H1 (cell line): ENCODE data around the gene PHYH. TPM values are rescaled to one million over a fixed set of nuclear protein-coding genes. Genes with fewer than 3 reads are reported as not detected.

ENCODE experiments used
- CTCF ChIA-PET: fragments of 300-600 bp; sonication (Branson Sonifier 250); formaldehyde crosslinking; loops from one replicate; lab custom pipeline; 2021; ENCODE audit not compliant: partially characterized antibody; lab: Charles Lee
- POLR2A ChIA-PET: fragments of 300-600 bp; sonication (Branson Sonifier 250); formaldehyde crosslinking; loops from one replicate; lab custom pipeline; 2021; ENCODE audit warnings: inconsistent platforms; ENCODE audit not compliant: partially characterized antibody; lab: Charles Lee
- DNase-seq, 2 experiments: peaks; one replicate each; pipeline versions ENCODE4 v3.0.0 to v3.0.0-alpha.2; 2010 to 2022; ENCODE audit warnings: low spot score in 2 of 2, low read depth in 1 of 2, mixed read lengths in 1 of 2
- FAIRE-seq: peaks from 2 replicates; lab custom pipeline; 2011; peaks lifted over from hg19 to GRCh38; lab: Jason Lieb, UNC
- H2AFZ ChIP-seq: 2 replicates; pipeline ENCODE4 v1.8.1; 2012; ENCODE audit warnings: low read length, inconsistent platforms
- H2AK5ac ChIP-seq: 2 replicates; pipeline ENCODE4 v1.6.1; 2013; ENCODE audit warnings: low read depth, low read length
- H2BK120ac ChIP-seq: replicated peaks from 2 replicates; pipeline ENCODE3; 2013; ENCODE audit warnings: low read depth, low read length, inconsistent platforms
- H2BK12ac ChIP-seq: 2 replicates; pipeline ENCODE4 v1.6.1; 2013; ENCODE audit warnings: low read depth, low read length
- H2BK15ac ChIP-seq: 2 replicates; pipeline ENCODE4 v1.6.1; 2013; ENCODE audit warnings: low read length
- H2BK20ac ChIP-seq: 2 replicates; pipeline ENCODE4 v1.6.1; 2013; ENCODE audit warnings: low read length
- H2BK5ac ChIP-seq: 2 replicates; pipeline ENCODE4 v1.6.1; 2013; ENCODE audit warnings: low read depth, low read length
- H3K14ac ChIP-seq: 2 replicates; pipeline ENCODE4 v1.6.1; 2013; ENCODE audit warnings: inconsistent platforms; ENCODE audit not compliant: insufficient read length
- H3K18ac ChIP-seq: 2 replicates; pipeline ENCODE4 v1.6.1; 2013; ENCODE audit warnings: low read length; ENCODE audit errors: extremely low read depth
- H3K23ac ChIP-seq: 2 replicates; pipeline ENCODE4 v1.6.1; 2013; ENCODE audit warnings: inconsistent platforms; ENCODE audit not compliant: insufficient read length
- H3K23me2 ChIP-seq: 2 replicates; pipeline ENCODE4 v1.6.1; 2013; ENCODE audit warnings: low read depth, low read length
- H3K27ac ChIP-seq: 2 replicates; pipeline ENCODE4 v1.6.1; 2011; ENCODE audit warnings: low read depth, low read length, inconsistent platforms
- H3K27me3 ChIP-seq, 4 experiments: replicated peaks in 1 of 4; 1 replicate in 1 of 4; 2 replicates in 3 of 4; pipeline versions ENCODE4 v1.6.1 to v1.8.1; 2011 to 2013; ENCODE audit warnings: low read length in 3 of 4, mild to moderate bottlenecking in 3 of 4, inconsistent platforms in 2 of 4, mixed read lengths in 2 of 4, moderate library complexity in 1 of 4; ENCODE audit not compliant: control insufficient read depth in 3 of 4, insufficient read depth in 3 of 4; ENCODE audit errors: extremely low read depth in 1 of 4
- H3K36me3 ChIP-seq, 4 experiments: 2 replicates each; pipeline versions ENCODE4 v1.6.1 to v1.8.1; 2011 to 2013; ENCODE audit warnings: mild to moderate bottlenecking in 4 of 4, low read length in 3 of 4, moderate library complexity in 2 of 4, control low read depth in 1 of 4, inconsistent platforms in 1 of 4; ENCODE audit not compliant: insufficient read depth in 4 of 4, control insufficient read depth in 2 of 4
- H3K4ac ChIP-seq: replicated peaks from 2 replicates; pipeline ENCODE3; 2013; ENCODE audit warnings: low read length, low read depth, mixed read lengths, inconsistent platforms; ENCODE audit not compliant: insufficient read length
- H3K4me1 ChIP-seq, 4 experiments: replicated peaks in 1 of 4; 1 replicate in 1 of 4; 2 replicates in 3 of 4; pipeline versions ENCODE4 v1.6.1 to v1.8.1; 2011 to 2013; ENCODE audit warnings: low read length in 3 of 4, inconsistent platforms in 2 of 4, mixed read lengths in 1 of 4; ENCODE audit not compliant: insufficient read depth in 4 of 4, control insufficient read depth in 3 of 4
- H3K4me2 ChIP-seq, 2 experiments: 2 replicates each; pipeline versions ENCODE4 v1.6.1 to v1.8.1; 2011 to 2013; ENCODE audit warnings: low read depth in 2 of 2, low read length in 2 of 2, control low read depth in 1 of 2, inconsistent platforms in 1 of 2, mild to moderate bottlenecking in 1 of 2; ENCODE audit not compliant: insufficient read depth in 1 of 2
- H3K4me3 ChIP-seq, 4 experiments: fragments of 200-600, 300-600 bp in 1 of 4; sonication (generic), shearing (Covaris generic), sonication (Bioruptor Twin) in 1 of 4; 2 replicates each; pipeline versions ENCODE4 v1.5.1 to v1.8.1; 2011 to 2016; ENCODE audit warnings: low read length in 4 of 4, low read depth in 3 of 4, control low read depth in 2 of 4, inconsistent platforms in 2 of 4, mild to moderate bottlenecking in 2 of 4, mixed read lengths in 1 of 4, moderate library complexity in 1 of 4; ENCODE audit not compliant: insufficient read depth in 2 of 4; ENCODE audit errors: extremely low read depth in 1 of 4
- H3K56ac ChIP-seq: replicated peaks from 2 replicates; pipeline ENCODE3; 2013; ENCODE audit warnings: low read depth, mild to moderate bottlenecking, mixed read lengths, low read length, inconsistent platforms; ENCODE audit not compliant: insufficient read length
- H3K79me1 ChIP-seq: 2 replicates; pipeline ENCODE4 v1.6.1; 2013; ENCODE audit warnings: low read depth, low read length, control low read depth
- H3K79me2 ChIP-seq, 2 experiments: 2 replicates each; pipeline versions ENCODE4 v1.6.1 to v1.8.1; 2012 to 2013; ENCODE audit warnings: low read length in 2 of 2, mild to moderate bottlenecking in 2 of 2, inconsistent platforms in 1 of 2; ENCODE audit not compliant: insufficient read depth in 2 of 2, control insufficient read depth in 1 of 2
- H3K9ac ChIP-seq, 4 experiments: replicated peaks in 1 of 4; 1 replicate in 1 of 4; 2 replicates in 3 of 4; pipeline versions ENCODE4 v1.6.1 to v1.8.1; 2011 to 2013; ENCODE audit warnings: low read depth in 3 of 4, low read length in 3 of 4, control low read depth in 2 of 4, mild to moderate bottlenecking in 2 of 4, moderate library complexity in 2 of 4, inconsistent platforms in 1 of 4; ENCODE audit errors: extremely low read depth in 1 of 4
- H3K9me3 ChIP-seq, 2 experiments: 2 replicates each; pipeline versions ENCODE4 v1.6.1 to v1.8.1; 2012 to 2013; ENCODE audit warnings: mild to moderate bottlenecking in 2 of 2, moderate library complexity in 2 of 2, control low read depth in 1 of 2, inconsistent platforms in 1 of 2, low read depth in 1 of 2, low read length in 1 of 2, mixed read lengths in 1 of 2; ENCODE audit not compliant: insufficient read depth in 2 of 2
- H4K20me1 ChIP-seq, 2 experiments: replicated peaks in 1 of 2; 2 replicates each; pipeline versions ENCODE3 to v1.8.1; 2011 to 2013; ENCODE audit warnings: inconsistent platforms in 2 of 2, low read length in 2 of 2, mild to moderate bottlenecking in 1 of 2; ENCODE audit not compliant: insufficient read depth in 2 of 2, control insufficient read depth in 1 of 2
- H4K5ac ChIP-seq: 2 replicates; pipeline ENCODE4 v1.6.1; 2013; ENCODE audit warnings: low read length, low read depth, mixed read lengths, inconsistent platforms; ENCODE audit not compliant: insufficient read length
- H4K8ac ChIP-seq: 2 replicates; pipeline ENCODE4 v1.8.0; 2013; ENCODE audit warnings: mild to moderate bottlenecking, moderate library complexity, low read length, inconsistent platforms; ENCODE audit not compliant: insufficient read depth; ENCODE audit errors: extremely low read depth
- H4K91ac ChIP-seq: replicated peaks from 2 replicates; pipeline ENCODE3; 2013; ENCODE audit warnings: low read length, mixed read lengths, inconsistent platforms; ENCODE audit not compliant: insufficient read length
- BACH1 ChIP-seq: IDR thresholded peaks from 2 replicates; pipeline ENCODE4 v1.6.1; 2012; ENCODE audit warnings: low read length, improper control_type of control experiment
- CEBPB ChIP-seq: IDR thresholded peaks from 2 replicates; pipeline ENCODE4 v1.6.1; 2012; ENCODE audit warnings: low read depth, low read length
- CHD1 ChIP-seq: IDR thresholded peaks from 2 replicates; pipeline ENCODE4 v1.6.1; 2012; ENCODE audit warnings: low read depth, low read length, improper control_type of control experiment
- CREB1 ChIP-seq: IDR thresholded peaks from 2 replicates; pipeline ENCODE4 v1.6.1; 2012; ENCODE audit warnings: inconsistent platforms
- FOSL1 ChIP-seq: IDR thresholded peaks from 2 replicates; pipeline ENCODE4 v1.6.1; 2011; ENCODE audit warnings: mild to moderate bottlenecking, low read depth, low read length, moderate library complexity; ENCODE audit not compliant: insufficient read depth
- HDAC2 ChIP-seq, 2 experiments: fragments of 300-600 bp in 1 of 2; sonication (generic) in 1 of 2; IDR thresholded peaks; 2 replicates each; pipeline ENCODE4 v1.6.1; 2011 to 2012; ENCODE audit warnings: low read depth in 2 of 2, low read length in 2 of 2, mild to moderate bottlenecking in 2 of 2, moderate library complexity in 2 of 2, borderline replicate concordance in 1 of 2, inconsistent platforms in 1 of 2
- JUND ChIP-seq: IDR thresholded peaks from 2 replicates; pipeline ENCODE4 v1.6.1; 2011; ENCODE audit warnings: mild to moderate bottlenecking, improper control_type of control experiment, low read length
- RXRA ChIP-seq: IDR thresholded peaks from 2 replicates; pipeline ENCODE4 v1.6.1; 2011; ENCODE audit warnings: low read depth, mild to moderate bottlenecking, low read length, moderate library complexity; ENCODE audit not compliant: insufficient read depth
- TAF7 ChIP-seq: optimal IDR thresholded peaks from 2 replicates; pipeline ENCODE3; 2011; ENCODE audit warnings: low read depth, mild to moderate bottlenecking, inconsistent platforms, low read length, moderate library complexity, borderline replicate concordance
- TBP ChIP-seq: IDR thresholded peaks from 2 replicates; pipeline ENCODE4 v1.6.1; 2011; ENCODE audit warnings: low read depth, low read length, improper control_type of control experiment
- WGBS, 2 experiments: shearing (Covaris generic) in 1 of 2; methylation state at CpG; one replicate each; pipeline versions ENCODE4 v1.1.6 to v1.1.7; 2013 to 2015; ENCODE audit warnings: low lambda C conversion rate in 2 of 2, mixed read lengths in 2 of 2, inconsistent platforms in 1 of 2, low coverage in 1 of 2, missing lambda C conversion rate in 1 of 2; ENCODE audit not compliant: insufficient replicate concordance in 2 of 2, insufficient coverage in 1 of 2, insufficient read length in 1 of 2; ENCODE audit errors: extremely low coverage in 1 of 2, missing lambda C conversion rate in 1 of 2; 5-methylcytosine and 5-hydroxymethylcytosine counted together
- polyA plus RNA-seq, 7 experiments: library from polyadenylated mRNA; depleted of rRNA in 3 of 7; stranded (reverse) in 5 of 7; unstranded in 2 of 7; fragments of >200 nt in 5 of 7; fragments of 200-250 nt in 2 of 7; gene quantifications; 1 replicate in 5 of 7; 2 replicates in 1 of 7; 4 replicates in 1 of 7; pipeline versions ENCODE4 v1.2.1 to v1.2.3, GENCODE V29; 2011 to 2013; ENCODE audit warnings: missing spikeins in 2 of 7, mixed read lengths in 2 of 7
- total RNA-seq: library from RNA; stranded (reverse); fragmentation: NEBNext Ultra II Directional; extraction: Animal tissue kit (Norgen Biotek cat#: 25700); gene quantifications from 2 replicates; pipeline ENCODE4 v1.2.1, GENCODE V29; 2021

PHYH gene
- total and polyA plus RNA-seq, 2 of the 8 experiments (the other 6 are each of a cell fraction or from before 2014, with no cell fraction given), result 22.0 to 22.7 TPM

DNA sequence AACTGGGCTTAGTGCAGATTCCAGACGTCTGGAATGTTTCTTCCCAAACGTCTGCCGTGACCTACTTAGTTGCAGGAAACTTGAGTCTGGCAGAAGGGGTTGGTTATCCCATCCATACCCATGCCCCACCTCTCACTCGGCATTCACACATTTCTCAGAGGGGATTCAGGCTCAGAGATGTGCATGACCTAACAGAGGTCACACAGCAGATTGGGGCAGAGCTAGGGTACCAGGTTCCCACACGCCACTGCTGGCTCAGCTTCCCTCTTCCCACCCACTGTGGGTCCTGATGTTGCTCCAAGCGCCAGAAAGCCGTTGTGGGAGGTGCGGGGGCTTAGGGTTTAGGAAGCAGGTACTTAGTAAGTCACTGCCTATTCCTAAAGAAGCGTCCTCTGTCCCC is 68.7 kb downstream of the PHYH start:
- peaks cover 4 to 20% (median 10%) of the 10 kb centered on the region in 4 experiments for H3K4me1 ChIP-seq
- no peaks in the 10 kb centered on the region for H3K9me3 ChIP-seq
- H3K4me3 ChIP-seq, result no peak overlapping the region
- FAIRE-seq (no peak), DNase-seq (no peak)
- no peak overlapping the region for H2BK20ac ChIP-seq
- no peaks in the 10 kb centered on the region for H3K79me1 ChIP-seq
- no peak overlapping the region for H3K14ac ChIP-seq
- no peaks in the 10 kb centered on the region for H3K36me3 ChIP-seq
- POLR2A ChIA-PET, result interaction anchor here (1.7 to 1.8 kb wide), 2 partner anchors 17 to 119 kb away, joined by 3 to 5 read pairs; no protein-coding TSS in a partner anchor
- H3K18ac ChIP-seq, result no peak overlapping the region
- H4K91ac ChIP-seq, result no peak overlapping the region
- no peak overlapping the region for H2BK15ac ChIP-seq
- 90% methylated on average over 9 of the region's 9 CpGs; no CpG with 5 or more reads in 1 of the 2 experiments for WGBS, 2 experiments
- H2BK120ac ChIP-seq, result no peak overlapping the region
- CTCF ChIA-PET, result interaction anchor here (1.0 to 3.6 kb wide), 5 partner anchors 11 to 41 kb away, joined by 3 to 15 read pairs (median 4); no protein-coding TSS in a partner anchor
- H4K20me1 ChIP-seq, result no peaks in the 10 kb centered on the region
- H3K79me2 ChIP-seq, result no peaks in the 10 kb centered on the region
- H3K4ac ChIP-seq, result no peak overlapping the region
- H2AFZ ChIP-seq, result no peak overlapping the region
- H2BK12ac ChIP-seq, result no peak overlapping the region
- no peak overlapping the region for H3K27ac ChIP-seq
- no peak overlapping the region for H3K23ac ChIP-seq
- no peak overlapping the region for H3K4me2 ChIP-seq
- H2BK5ac ChIP-seq, result no peak overlapping the region
- TF ChIP-seq RXRA, result no peak
- TF ChIP-seq CEBPB, result no peak
- no peak for TF ChIP-seq JUND
- no peak for TF ChIP-seq CHD1
- TF ChIP-seq TBP, result no peak
- TF ChIP-seq FOSL1, result no peak
- TF ChIP-seq BACH1, result no peak
- no peak for TF ChIP-seq TAF7
- TF ChIP-seq CREB1, result no peak
- TF ChIP-seq HDAC2 (IDR thresholded peaks at IDR 0.05; ENCODE audit: borderline replicate concordance in 1 of 2, low read depth in 2 of 2, low read length in 2 of 2), result no peak
- no peak overlapping the region for H4K5ac ChIP-seq
- no peaks in the 10 kb centered on the region for H3K27me3 ChIP-seq
- H4K8ac ChIP-seq, result no peak overlapping the region
- peaks cover 2% of the 10 kb centered on the region; the same call in 1 of the 2 replicates for H3K23me2 ChIP-seq
- no peak overlapping the region for H3K9ac ChIP-seq
- H3K56ac ChIP-seq, result no peak overlapping the region
- no peak overlapping the region for H2AK5ac ChIP-seq
